Naive thymus-derived CD8-positive, alpha-beta T cell (primary cell): ENCODE measurements around the gene EHD4. TPM values are rescaled to one million over a fixed set of nuclear protein-coding genes. Genes with fewer than 3 reads are reported as not detected.
A peak's percentile ranks its signal among the peaks of the same experiment; 100 is the strongest.

Experiments used
- ATAC-seq, 2 donors: fragments of 150-1000 bp; cut with Tn5 transposase in 1 of 2; sonication (Bioruptor Pico), chemical (Tn5 transposase) in 1 of 2; 1 replicate in 1 of 2; 2 replicates in 1 of 2; pipeline ENCODE4 v1.10.0; 2021; ENCODE audit warnings: mild to moderate bottlenecking in 2 of 2, moderate library complexity in 2 of 2
- POLR2A ChIA-PET: fragments of 350-600 bp; sonication (Branson Sonifier 250); formaldehyde crosslinking; loops from one replicate; lab custom pipeline; 2021; ENCODE audit warnings: antibody characterized with exemption; lab: Charles Lee
- DNase-seq, 10 donors: peaks; one replicate each; pipeline versions ENCODE4 v3.0.0 to v3.0.0-alpha.2; 2020 to 2022
- H3K27ac Mint-ChIP-seq, 10 donors: one replicate each; pipeline ENCODE4 v1.8.0; 2020 to 2022; ENCODE audit warnings: mild to moderate bottlenecking in 10 of 10, mixed read lengths in 10 of 10, moderate library complexity in 4 of 10, inconsistent platforms in 1 of 10
- H3K27me3 Mint-ChIP-seq, 5 donors: one replicate each; pipeline ENCODE4 v1.8.0; 2021 to 2022; ENCODE audit warnings: mixed read lengths in 5 of 5
- H3K36me3 Mint-ChIP-seq, 3 donors: one replicate each; pipeline ENCODE4 v1.8.0; 2020 to 2022; ENCODE audit warnings: mixed read lengths in 3 of 3, mild to moderate bottlenecking in 2 of 3, inconsistent platforms in 1 of 3
- H3K4me1 Mint-ChIP-seq, 4 donors: one replicate each; pipeline ENCODE4 v1.8.0; 2021 to 2022; ENCODE audit warnings: mixed read lengths in 4 of 4
- H3K4me3 Mint-ChIP-seq, 10 donors: one replicate each; pipeline ENCODE4 v1.8.0; 2020 to 2022; ENCODE audit warnings: mild to moderate bottlenecking in 10 of 10, mixed read lengths in 10 of 10, moderate library complexity in 6 of 10, inconsistent platforms in 1 of 10
- H3K9me3 Mint-ChIP-seq, 9 donors: one replicate each; pipeline ENCODE4 v1.8.0; 2020 to 2022; ENCODE audit warnings: mixed read lengths in 9 of 9, mild to moderate bottlenecking in 3 of 9, inconsistent platforms in 1 of 9, moderate library complexity in 1 of 9
- polyA plus RNA-seq, 3 donors: library from polyadenylated mRNA; unstranded; fragments of 300-500 nt; fragmentation: Illumina TruSeq; gene quantifications; one replicate each; pipeline ENCODE4 v1.2.3, GENCODE V29; 2021
- total RNA-seq, 8 experiments: library from RNA in 2 of 8; stranded (reverse) in 2 of 8; gene quantifications; one replicate each; pipeline ENCODE4 v1.2.3 and lab custom pipeline; 2021 to 2026

Gene EHD4
- total RNA-seq: 10 to 100 TPM in 1 of 2 experiments, 1 to 10 TPM in 1; 9.1 to 10.4 TPM
- polyA plus RNA-seq: 1 to 10 TPM; 5.2 to 7.6 (median 5.9) TPM
- 35.0 to 59.1 (median 51.6) reads per million in 6 experiments for total RNA-seq (lab: John Stamatoyannopoulos, UW)

DNA sequence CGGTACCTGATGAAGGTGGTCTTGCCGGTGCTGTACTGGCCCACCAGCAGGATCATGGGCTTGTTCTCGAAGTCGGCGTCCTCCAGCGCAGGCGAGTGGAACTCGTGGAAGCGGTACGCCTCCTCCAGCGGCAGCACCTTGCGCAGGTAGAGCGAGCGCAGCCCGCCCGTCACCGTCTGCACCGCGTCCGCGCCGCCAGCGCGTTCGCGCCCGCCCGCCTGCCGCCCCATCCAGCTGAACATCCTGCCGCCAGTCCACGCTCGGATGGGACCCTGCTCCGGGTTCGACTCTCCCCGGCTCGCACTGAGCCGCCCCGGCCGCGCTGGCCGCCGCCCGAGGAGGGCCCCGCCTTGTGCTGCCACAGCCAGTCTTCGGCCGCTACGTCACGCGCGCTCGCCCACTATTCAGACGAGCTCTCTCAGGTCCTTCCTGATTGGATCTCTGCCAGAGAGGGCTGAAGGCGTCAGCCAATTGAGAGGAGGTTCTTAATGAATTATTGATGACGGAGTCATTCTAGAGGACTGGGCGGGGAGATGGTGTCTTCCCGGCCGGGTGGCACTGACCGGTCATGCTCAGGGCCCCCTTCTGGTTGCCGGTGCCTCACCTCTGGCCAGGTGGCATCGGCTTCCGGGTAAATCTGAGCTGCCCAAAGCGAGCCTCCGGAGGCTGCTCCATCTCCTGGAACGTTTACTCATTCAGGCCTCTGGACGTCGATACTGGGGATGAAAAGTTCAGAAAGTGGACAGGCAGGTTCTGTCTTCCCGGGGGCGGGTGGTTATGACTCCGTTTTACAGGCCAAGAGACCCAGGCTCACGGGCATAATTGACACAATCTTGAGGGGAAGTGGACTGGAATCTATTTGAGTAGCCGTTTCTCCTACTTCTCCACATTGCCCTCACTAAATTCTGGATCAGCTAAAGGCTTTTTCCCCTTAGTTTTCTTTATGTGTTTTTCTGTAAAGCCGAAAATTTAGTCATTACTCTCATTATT is at the start of gene EHD4:
EHD4 (minus strand) TSS at position 305 of the 990 bp plus-strand sequence; CDS start at position 242, 63 bp downstream.
- Mint-ChIP-seq H3K9me3 (no peaks in the 10 kb centered on the region), H3K27me3 (peaks cover 3 to 26% (median 8%) of the 10 kb centered on the region in 5 donors), H3K27ac (peak within 1 kb of the TSS; percentile 84 to 98 (median 96)), H3K4me1 (peaks cover 18 to 48% (median 41%) of the 10 kb centered on the region in 4 donors), H3K36me3 (peaks cover 0 to 2% (median 0%) of the 10 kb centered on the region in 3 donors), H3K4me3 (peak within 1 kb of the TSS; percentile 87 to 96 (median 93))
- DNase-seq (peak; percentile 85 to 98 (median 93)), ATAC-seq (peak; percentile 79 to 84)
- POLR2A ChIA-PET: interaction anchor here (0.6 to 3.5 kb wide), 8 partner anchors 10 to 312 kb away, joined by 3 to 59 read pairs (median 5); partner anchors contain the start of gene MGA

DNA sequence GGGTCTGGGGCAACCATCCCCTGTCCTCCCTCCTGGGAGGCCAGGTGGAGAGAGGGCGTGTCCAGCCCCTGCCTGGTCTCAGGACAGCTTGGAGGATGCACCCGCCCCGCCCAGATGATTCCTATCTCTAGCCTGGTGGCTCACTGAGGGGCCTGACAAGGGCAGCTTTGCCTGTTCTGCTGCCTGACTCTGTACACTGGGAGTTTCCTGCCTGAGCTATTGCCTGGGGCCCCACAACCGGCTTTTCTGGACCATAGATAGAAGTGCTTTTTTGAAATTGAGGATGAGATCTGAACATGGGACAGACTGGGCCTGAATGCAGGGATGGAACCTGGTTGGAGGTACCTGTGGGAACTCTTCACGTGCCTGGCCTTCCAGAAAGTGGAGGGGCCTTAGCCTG is 49.2 kb upstream of the EHD4 start:
- Mint-ChIP-seq H3K4me1 (peaks cover 0 to 2% (median 0%) of the 10 kb centered on the region in 4 donors), H3K36me3 (no peaks in the 10 kb centered on the region), H3K4me3 (no peak overlapping the region), H3K27me3 (peaks cover 0 to 5% (median 4%) of the 10 kb centered on the region in 5 donors), H3K9me3 (no peaks in the 10 kb centered on the region), H3K27ac (no peak overlapping the region)
- POLR2A ChIA-PET: no interaction called here
- ATAC-seq (no peak), DNase-seq (no peak)

GRCh38 chr15:42020713-42021273 is 48.4 kb upstream of the EHD4 start, which contains the start of gene PLA2G4E:
PLA2G4E (minus strand) TSS chr15:42021042; CDS start chr15:42021030, 12 bp downstream.
- no peak within 1 kb of the TSS for H3K27ac Mint-ChIP-seq
- ATAC-seq (no peak), DNase-seq (no peak)
- no peaks in the 10 kb centered on the region for H3K36me3 Mint-ChIP-seq
- H3K4me3 Mint-ChIP-seq: no peak within 1 kb of the TSS
- peaks cover 0 to 4% (median 2%) of the 10 kb centered on the region in 5 donors for H3K27me3 Mint-ChIP-seq
- POLR2A ChIA-PET: no interaction called here
- H3K4me1 Mint-ChIP-seq: peaks cover 0 to 2% (median 0%) of the 10 kb centered on the region in 4 donors
- H3K9me3 Mint-ChIP-seq: no peaks in the 10 kb centered on the region

DNA sequence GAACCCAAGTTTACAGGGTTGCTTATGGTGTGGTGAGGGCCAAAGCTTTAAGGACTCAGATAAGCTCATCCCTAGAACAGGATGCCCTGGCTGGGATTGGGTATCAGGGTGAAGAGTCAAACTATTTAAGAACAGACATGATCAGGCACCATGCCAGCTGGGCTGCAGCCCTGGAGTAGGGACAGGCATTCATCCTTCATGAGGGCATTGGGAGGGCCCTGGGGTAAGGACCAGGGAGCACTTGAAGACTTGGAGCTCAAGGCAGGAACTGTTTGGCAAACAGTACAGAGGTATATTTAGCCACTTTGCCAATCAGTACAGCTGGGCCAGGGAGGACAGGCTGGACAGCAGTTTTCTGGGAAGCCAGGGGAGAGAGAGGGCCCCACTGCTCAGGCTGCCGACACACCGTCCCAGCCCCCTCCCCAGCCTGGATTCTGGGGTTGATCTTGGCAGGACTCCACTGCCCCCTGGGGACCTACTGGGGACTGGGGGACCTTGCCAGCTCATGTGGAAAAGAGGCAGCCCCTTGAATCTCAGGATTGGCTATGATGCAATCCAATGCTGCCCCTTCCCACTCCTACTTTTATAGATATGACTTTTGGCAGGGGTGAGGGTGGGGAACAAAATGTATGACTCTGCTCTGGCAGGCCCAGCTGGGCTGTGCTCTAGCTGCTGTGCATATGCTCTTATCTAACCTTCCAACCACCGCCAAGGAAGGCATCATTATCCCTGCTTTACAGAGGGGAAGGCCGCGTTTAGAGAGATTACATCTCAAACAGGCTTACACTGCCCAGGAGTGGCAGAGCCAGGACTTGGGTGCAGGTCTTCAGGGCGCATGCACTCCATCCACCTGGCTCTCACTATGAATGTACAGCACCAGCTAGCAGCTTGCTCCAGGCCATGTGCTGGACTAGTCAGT is 46.2 kb upstream of the EHD4 start:
- no peak for DNase-seq
- ATAC-seq: no peak
- Mint-ChIP-seq H3K4me3 (no peak overlapping the region), H3K4me1 (peaks cover 0 to 4% (median 0%) of the 10 kb centered on the region in 4 donors), H3K36me3 (no peaks in the 10 kb centered on the region), H3K27ac (no peak overlapping the region), H3K27me3 (peaks cover 0 to 4% (median 0%) of the 10 kb centered on the region in 5 donors), H3K9me3 (no peaks in the 10 kb centered on the region)
- POLR2A ChIA-PET: no interaction called here

DNA sequence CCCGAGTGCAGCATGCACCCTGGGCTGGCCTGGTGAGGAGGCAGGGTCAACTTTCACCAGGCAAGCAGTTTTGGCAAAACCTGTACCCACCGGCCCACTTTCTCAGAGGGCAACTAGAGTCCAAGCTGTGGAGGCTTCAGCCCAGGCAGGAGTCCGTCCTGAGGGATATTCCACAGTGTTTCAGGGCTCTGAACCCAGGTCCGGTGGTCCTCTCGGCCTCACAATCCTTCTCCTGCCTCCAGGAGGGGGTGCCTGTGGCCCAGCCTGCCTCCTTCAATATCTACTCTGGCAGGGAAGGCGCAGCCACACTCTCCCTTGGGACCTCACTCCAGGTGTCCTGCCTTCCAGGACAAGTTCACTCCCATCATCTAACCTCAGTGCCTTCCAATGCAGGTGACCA is 44.6 kb upstream of the EHD4 start:
- H3K4me3 Mint-ChIP-seq: no peak overlapping the region
- peaks cover 0 to 7% (median 0%) of the 10 kb centered on the region in 4 donors for H3K4me1 Mint-ChIP-seq
- no peak overlapping the region for H3K27ac Mint-ChIP-seq
- no peaks in the 10 kb centered on the region for H3K27me3 Mint-ChIP-seq
- DNase-seq (no peak), ATAC-seq (no peak)
- no peaks in the 10 kb centered on the region for H3K9me3 Mint-ChIP-seq
- POLR2A ChIA-PET: no interaction called here
- no peaks in the 10 kb centered on the region for H3K36me3 Mint-ChIP-seq

DNA sequence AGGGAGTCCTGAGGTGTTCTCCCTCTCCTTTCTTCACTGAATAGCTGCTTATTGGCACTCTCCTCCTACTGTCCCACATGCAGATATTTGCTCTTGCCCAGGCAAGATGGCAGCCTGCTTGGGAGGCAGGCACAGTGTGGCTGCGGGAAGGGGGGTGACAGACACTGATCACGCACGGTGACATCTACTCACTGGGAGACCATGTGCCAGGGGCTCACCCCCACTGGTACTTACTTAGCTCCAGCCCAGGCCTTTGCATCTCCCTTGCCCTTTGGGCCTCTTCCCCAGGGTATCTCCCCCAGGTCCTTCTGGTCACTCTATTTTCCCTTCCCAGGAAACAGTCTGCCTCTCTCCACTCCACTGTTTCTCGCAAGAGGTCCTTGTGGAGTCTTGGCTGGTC is 42.0 kb upstream of the EHD4 start:
- Mint-ChIP-seq H3K9me3 (no peaks in the 10 kb centered on the region), H3K27me3 (no peaks in the 10 kb centered on the region), H3K36me3 (no peaks in the 10 kb centered on the region), H3K4me3 (no peak overlapping the region), H3K4me1 (peaks cover 0 to 5% (median 0%) of the 10 kb centered on the region in 4 donors), H3K27ac (no peak overlapping the region)
- POLR2A ChIA-PET: no interaction called here
- ATAC-seq (no peak), DNase-seq (no peak)

- POLR2A ChIA-PET: no interaction called here
- Mint-ChIP-seq H3K9me3 (no peaks in the 10 kb centered on the region), H3K27ac (no peak overlapping the region), H3K4me3 (no peak overlapping the region), H3K27me3 (no peaks in the 10 kb centered on the region), H3K4me1 (peaks cover 0 to 5% (median 0%) of the 10 kb centered on the region in 4 donors), H3K36me3 (no peaks in the 10 kb centered on the region)
- ATAC-seq: no peak
- DNase-seq: no peak
Measured at GRCh38 chr15:42012928-42013482, 40.6 kb upstream of the EHD4 start.

- Mint-ChIP-seq H3K36me3 (no peaks in the 10 kb centered on the region), H3K4me3 (no peak overlapping the region), H3K9me3 (no peaks in the 10 kb centered on the region), H3K4me1 (peaks cover 0 to 5% (median 0%) of the 10 kb centered on the region in 4 donors), H3K27me3 (no peaks in the 10 kb centered on the region), H3K27ac (no peak overlapping the region)
- POLR2A ChIA-PET: no interaction called here
- ATAC-seq (no peak), DNase-seq (no peak)
Measured at GRCh38 chr15:42012241-42012640, 39.9 kb upstream of the EHD4 start.

DNA sequence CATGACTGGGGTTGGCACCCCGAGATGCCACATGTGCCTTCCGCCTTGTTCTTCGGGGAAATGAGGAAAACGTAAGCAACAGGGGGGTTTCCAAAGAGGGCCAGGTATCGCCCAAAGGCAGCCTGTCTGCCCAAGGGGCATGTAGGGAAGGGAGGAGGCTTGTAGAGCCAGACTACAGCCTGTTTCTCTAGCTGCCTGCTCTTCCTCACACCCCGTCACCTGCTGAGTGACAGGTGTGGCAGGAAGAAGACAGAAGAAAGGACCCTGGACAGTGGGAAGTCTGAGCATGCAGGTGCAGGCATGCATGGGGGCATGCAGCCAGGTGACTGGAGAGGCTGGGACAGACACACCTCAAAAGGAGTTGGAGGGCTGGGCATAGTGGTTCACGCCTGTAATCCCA is 38.7 kb upstream of the EHD4 start:
- no peaks in the 10 kb centered on the region for H3K27me3 Mint-ChIP-seq
- no peaks in the 10 kb centered on the region for H3K9me3 Mint-ChIP-seq
- no peak for DNase-seq
- no peak overlapping the region for H3K4me3 Mint-ChIP-seq
- H3K4me1 Mint-ChIP-seq: peaks cover 0 to 5% (median 0%) of the 10 kb centered on the region in 4 donors
- no peak for ATAC-seq
- POLR2A ChIA-PET: no interaction called here
- H3K36me3 Mint-ChIP-seq: no peaks in the 10 kb centered on the region
- H3K27ac Mint-ChIP-seq: no peak overlapping the region

DNA sequence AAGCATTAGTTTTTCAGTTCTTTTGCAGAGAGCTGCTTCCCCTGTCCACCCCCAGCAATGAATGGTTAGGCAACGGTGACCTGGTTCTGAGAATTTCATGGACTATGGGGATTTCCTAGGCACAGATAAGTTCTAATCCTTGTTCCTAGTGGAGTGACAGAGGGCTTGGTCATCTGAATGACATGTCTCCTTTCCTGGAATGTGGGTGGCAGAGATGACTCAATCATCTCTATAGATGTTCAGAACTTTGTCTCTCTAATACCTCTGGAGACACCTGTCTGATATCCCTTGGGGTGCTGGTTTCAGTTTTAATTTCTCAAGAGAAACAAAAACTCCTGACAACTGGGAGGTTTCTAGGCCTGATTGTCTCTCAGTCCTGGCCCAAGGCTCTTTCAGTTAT is 38.1 kb upstream of the EHD4 start:
- no peak overlapping the region for H3K27ac Mint-ChIP-seq
- no peak for ATAC-seq
- no peaks in the 10 kb centered on the region for H3K9me3 Mint-ChIP-seq

DNA sequence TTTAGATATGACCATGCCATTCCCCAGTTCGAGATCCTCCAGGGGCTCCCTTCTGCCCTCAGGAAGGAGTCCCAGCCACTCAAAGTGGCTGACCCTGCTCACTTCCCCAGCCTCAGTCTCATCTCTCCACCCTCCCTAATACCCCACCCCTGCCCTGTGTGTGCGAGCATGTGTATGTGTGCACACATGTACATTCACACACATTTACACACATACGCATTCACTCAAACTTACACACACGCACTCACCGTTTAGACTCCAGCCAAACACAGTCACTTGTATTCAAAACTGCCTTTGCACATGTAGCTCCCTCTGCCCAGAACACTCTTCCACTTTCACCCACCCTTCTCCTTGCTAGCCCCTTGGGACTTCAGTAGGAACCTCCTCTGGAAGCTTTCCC is 37.1 kb upstream of the EHD4 start:
- no peaks in the 10 kb centered on the region for H3K9me3 Mint-ChIP-seq
- no peaks in the 10 kb centered on the region for H3K36me3 Mint-ChIP-seq
- POLR2A ChIA-PET: no interaction called here
- H3K27me3 Mint-ChIP-seq: no peaks in the 10 kb centered on the region
- ATAC-seq (no peak), DNase-seq (no peak)
- H3K4me1 Mint-ChIP-seq: peaks cover 0 to 3% (median 0%) of the 10 kb centered on the region in 4 donors
- peak overlapping the region in 1 of 10 donors; percentile 2 for H3K27ac Mint-ChIP-seq
- H3K4me3 Mint-ChIP-seq: no peak overlapping the region

More for the DNA sequence above, 38.1 kb upstream of the EHD4 start:
- no peaks in the 10 kb centered on the region for H3K36me3 Mint-ChIP-seq
- no peak overlapping the region for H3K4me3 Mint-ChIP-seq
- POLR2A ChIA-PET: no interaction called here
- H3K27me3 Mint-ChIP-seq: no peaks in the 10 kb centered on the region
- H3K4me1 Mint-ChIP-seq: peaks cover 0 to 5% (median 0%) of the 10 kb centered on the region in 4 donors
- no peak for DNase-seq

- no peaks in the 10 kb centered on the region for H3K9me3 Mint-ChIP-seq
- DNase-seq: no peak
- no peak for ATAC-seq
- no peak overlapping the region for H3K4me3 Mint-ChIP-seq
- H3K4me1 Mint-ChIP-seq: peaks cover 0 to 3% (median 0%) of the 10 kb centered on the region in 4 donors
- H3K36me3 Mint-ChIP-seq: no peaks in the 10 kb centered on the region
- H3K27me3 Mint-ChIP-seq: peaks cover 0 to 1% (median 0%) of the 10 kb centered on the region in 5 donors
- H3K27ac Mint-ChIP-seq: no peak overlapping the region
- POLR2A ChIA-PET: no interaction called here
Measured at GRCh38 chr15:42009022-42009421, 36.7 kb upstream of the EHD4 start.
